DMS153 (cell line): ENCODE measurements around the gene GHRHR.
A peak's percentile ranks its signal among the peaks of the same experiment; 100 is the strongest.

Experiments
- DNase-seq: peaks from one replicate; lab custom pipeline; 2025; lab: John Stamatoyannopoulos, UW

The GHRHR gene

GRCh38 chr7:30963842-30964241 is at the start of gene GHRHR:
Gene GHRHR (plus strand): TSS chr7:30963953. CDS start chr7:30964069, 116 bp downstream.
- DNase-seq, result no peak

DNA sequence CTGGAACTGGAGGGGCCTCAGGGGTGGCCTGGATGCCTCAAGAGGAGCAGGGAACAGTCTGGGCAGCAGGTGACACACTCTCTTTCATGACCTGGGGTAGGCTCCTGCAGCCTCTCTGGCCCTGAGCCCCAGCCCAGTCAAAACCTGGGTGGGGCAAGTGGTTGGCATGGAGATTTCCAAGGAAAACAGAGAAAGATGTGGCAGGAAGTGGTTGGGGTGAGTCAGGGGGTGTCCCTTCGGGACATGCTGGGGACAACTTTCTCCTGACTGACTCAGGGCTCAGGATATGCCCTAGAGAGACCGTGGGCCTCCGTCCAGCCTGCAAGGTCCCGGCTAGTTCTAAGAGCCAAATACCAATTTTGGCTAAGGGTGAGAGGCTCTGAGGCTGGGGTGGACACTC is 49.2 kb upstream of the GHRHR start:
- DNase-seq, result no peak

DNA sequence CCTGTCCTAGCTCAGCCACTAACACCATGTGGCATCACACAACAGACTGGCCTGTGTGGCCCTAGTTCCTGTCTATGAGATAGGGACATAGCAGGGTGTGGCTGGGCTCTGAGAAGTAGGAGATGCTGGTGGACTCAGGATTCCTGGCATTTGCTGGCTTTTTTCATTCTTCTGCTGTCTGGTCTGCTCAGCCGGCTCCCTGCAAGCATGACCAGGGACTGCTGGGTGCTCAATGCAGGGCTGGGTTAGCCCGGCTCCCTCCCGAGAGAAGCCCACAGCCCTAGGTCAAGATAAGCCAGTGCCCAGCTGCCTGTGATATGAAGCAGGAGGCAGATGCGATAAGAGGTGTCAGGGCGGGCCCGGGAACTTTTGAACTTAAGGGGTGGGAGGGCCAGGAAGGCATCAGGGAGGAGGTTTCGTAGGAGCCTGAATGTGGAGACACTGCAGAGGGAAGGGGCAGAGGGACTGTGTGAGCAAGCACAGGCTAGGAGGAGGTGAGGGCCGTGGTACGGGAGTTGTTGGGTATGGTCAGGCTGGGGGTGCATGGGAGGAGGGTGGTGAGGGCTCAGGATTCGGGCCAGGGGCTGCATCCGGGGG is 48.6 kb upstream of the GHRHR start:
- no peak for DNase-seq

DNA sequence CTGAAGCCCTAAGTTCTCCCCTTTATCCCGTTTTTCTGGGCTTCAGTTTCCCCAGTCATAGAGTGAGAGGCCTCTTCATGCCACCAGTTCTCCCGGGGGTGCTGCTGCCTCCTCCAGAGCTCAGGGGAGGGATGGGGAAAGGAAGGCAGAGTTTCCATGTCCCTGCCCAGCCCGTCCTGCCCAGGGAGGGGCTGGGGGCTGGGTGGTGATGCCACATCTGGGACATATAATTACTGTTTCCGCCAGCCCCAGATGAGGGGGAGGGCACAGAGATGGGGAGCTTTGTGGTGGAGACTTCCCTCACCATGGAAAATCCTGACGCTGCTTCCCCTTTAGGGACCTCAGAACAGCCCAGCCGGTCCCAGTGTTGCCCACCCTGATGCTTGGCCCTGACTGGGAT is 48.0 kb upstream of the GHRHR start:
- DNase-seq, result no peak

- DNase-seq, result no peak
These were observed 47.5 kb upstream of the GHRHR start for GRCh38 chr7:30916255-30916654.

DNA sequence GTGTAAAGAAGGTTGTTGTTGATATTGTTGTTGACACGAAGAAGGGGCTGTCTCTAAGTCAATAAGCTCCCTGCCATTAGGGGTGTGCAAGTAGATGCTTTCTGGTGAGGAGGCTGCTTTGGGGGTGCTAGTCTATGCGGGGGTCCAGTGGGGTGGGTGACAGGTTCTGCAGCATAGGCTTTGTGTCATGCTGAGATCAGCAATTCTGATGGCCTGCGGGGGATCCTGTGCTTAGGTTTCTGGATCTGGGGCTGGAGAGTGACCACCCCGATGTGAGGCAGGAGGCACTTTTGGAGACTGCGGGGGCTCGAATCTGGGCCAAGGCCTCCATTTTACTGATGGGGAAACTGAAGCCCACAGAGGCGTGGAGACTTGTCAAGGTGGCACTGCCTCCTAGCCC is 47.0 kb upstream of the GHRHR start:
- DNase-seq, result no peak

DNA sequence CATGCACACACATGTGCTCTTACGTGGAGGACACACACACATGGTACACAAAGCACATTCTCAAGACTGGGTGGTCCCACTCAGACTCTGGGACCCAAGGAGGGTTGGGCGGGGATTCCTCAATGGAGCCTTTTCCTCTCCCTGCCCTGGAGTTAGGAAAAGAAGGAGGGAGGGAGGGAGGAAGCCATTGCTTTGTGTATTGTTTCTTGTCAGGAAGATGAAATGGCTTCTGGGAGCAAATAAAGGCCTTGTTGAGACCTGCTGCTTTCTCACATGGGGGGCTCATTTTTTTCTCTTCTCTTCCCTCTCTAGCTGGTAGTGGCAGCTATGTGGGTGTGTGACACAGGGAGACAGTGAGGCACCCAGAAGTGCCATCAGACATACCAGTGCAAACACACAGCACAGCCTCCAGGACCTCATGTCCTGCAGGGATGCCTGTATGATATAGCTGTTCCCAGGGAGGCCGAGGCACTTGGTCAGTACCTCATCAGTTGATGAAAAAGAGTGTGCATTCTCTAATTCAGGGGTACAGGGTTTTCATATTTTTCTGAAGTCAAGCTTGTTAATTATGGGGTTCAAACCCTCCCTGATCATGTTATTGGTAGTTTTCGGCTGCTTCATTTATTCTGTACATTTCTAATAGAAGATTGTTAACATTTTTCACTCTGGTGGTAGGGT is 46.4 kb upstream of the GHRHR start:
- DNase-seq, result no peak

- no peak for DNase-seq
These were observed 45.1 kb upstream of the GHRHR start for GRCh38 chr7:30918676-30919075.

DNA sequence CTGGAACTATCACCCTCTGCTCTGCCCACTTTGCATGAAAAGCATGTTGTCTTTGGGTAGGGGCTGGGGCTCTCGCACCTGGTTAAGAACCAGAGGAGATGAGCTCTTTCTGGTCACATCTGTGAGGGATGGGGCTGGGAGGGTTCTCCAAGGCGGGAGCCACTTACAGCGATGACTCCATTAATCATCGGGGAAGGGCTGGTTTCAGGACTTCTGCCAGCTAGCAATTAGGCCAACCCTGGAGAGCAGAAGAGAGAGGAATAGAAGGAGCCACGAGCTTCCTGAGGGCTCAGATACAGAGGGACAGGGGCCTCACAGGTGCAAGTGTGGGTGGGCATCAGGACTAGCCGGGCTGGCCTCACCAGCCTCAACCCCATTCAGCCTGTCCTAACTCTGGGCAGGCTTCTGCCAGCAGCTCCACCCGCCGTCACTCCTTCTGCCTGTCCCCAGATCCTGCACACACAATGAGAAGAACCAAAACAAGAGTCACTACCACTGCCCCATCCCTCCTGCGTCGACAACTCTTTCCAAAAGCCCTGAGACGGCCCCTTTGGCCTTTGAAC is 43.7 kb upstream of the GHRHR start:
- DNase-seq, result peak; percentile 36

DNA sequence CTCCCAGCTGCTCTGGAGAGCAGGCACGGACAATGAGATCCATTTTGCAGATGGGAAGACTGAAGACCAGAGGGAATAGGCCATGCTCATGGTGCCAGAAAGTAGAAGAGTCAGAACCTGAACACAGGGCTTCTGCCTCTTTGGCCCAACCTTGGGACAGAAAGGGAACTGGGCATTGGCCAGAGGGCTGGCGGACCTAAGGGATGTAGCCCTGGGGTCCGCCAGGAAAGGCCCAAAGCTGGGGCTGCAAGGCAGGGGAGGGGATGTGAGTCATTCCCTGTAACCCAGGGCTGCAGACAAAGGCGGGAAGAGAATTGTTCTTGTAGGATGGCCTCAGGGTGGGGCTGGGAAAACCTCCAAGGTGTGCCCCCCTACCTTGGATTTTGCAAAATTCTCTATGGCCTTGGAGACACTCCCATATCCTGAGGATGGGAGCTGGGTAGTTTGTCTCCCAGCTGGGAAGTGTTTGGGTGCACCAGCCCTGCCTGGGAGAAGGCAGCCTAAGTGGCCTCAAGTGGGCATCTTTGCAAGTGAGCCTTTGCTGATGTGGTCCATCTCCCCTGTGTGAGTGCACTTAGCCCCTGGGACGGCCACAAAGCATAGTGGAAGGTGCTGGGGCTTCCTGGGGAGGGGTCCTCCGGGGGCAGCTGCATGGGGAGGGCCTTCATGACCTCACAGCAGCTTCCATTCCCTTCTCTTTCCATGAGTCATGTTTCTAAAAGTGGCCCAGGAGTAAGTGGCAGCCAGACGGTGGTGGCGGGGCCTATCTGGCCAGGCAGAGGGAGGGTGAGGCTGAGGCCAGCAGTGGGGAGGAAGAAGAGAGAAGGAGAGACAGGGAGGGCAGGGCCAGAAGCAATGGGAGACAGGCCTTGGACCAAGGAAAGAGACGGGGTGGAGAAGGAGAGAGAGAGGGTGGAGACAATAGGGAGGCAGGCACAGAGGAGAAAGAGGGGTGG is 42.9 kb upstream of the GHRHR start:
- no peak for DNase-seq

- no peak for DNase-seq
These were observed 42.0 kb upstream of the GHRHR start for GRCh38 chr7:30921540-30922401.

- no peak for DNase-seq
These were observed 41.2 kb upstream of the GHRHR start for GRCh38 chr7:30922596-30922995.

- no peak for DNase-seq
These were observed 40.6 kb upstream of the GHRHR start for GRCh38 chr7:30923009-30923773.

- no peak for DNase-seq
These were observed 39.9 kb upstream of the GHRHR start for GRCh38 chr7:30923774-30924413.

- no peak for DNase-seq
These were observed 39.1 kb upstream of the GHRHR start for GRCh38 chr7:30924624-30925023.

DNA sequence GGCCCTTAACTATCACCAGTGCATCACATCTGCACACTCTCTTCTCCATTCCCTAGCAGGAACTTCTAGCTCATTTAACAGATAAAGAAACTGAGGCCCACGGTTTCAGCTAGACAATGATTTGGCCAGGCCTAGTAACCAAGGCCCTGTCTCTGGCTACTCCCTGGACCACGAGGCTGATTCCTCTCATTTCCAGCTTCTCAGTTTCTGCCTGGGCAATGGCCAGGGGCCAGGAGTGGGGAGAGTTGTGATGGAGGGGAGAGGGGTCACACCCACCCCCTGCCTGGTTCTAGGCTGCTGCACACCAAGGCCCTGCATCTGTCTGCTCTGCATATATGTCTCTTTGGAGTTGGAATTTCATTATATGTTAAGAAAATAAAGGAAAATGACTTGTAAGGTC is 38.6 kb upstream of the GHRHR start:
- DNase-seq, result no peak

GRCh38 chr7:30925913-30926312 is 37.8 kb upstream of the GHRHR start:
- DNase-seq, result no peak

- no peak for DNase-seq
These were observed 37.4 kb upstream of the GHRHR start for GRCh38 chr7:30926313-30926712.

DNA sequence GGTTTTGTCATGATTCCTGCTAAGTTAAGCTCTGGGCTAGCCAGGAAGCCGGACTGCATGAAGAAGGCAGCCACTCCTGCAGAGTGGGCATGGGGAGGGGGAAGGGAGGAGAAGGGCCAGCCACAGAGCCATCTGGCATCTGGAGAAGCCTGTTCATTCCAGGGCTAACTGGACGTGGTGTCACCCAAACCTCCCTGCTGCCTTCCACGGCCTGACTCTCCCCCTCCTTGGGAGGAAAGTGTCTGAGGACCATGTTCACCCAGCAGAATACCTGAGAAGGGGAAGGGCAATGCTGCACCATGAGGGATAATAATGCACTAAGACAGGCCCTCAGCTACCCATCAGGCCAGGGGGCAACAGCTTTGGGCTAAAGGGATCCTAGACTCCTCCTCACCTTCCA is 36.7 kb upstream of the GHRHR start:
- DNase-seq, result no peak

- no peak for DNase-seq
These were observed 36.2 kb upstream of the GHRHR start for GRCh38 chr7:30927559-30927958.
